Measurements from ENCODE around the gene PEAK1.
A peak's percentile ranks its signal among the peaks of the same experiment; 100 is the strongest.
"Not testable (repeated sequence)": the region's sequence is repeated elsewhere in the genome, so short reads cannot be mapped to it uniquely, and the experiment has no call there.

PEAK1 gene

GRCh38 chr15:77425104-77425503 is 5.2 kb upstream of the PEAK1 start:
- DNase-seq, result no peak

- no peak for DNase-seq
These were observed 1.4 kb upstream of the PEAK1 start for GRCh38 chr15:77421370-77421700.

GRCh38 chr15:77420610-77421369 is 886 bp upstream of the PEAK1 start, which contains the start of gene HMG20A:
Gene HMG20A (plus strand): TSS chr15:77420888. CDS start chr15:77458408, 37,520 bp downstream.
- peak; percentile 56 for DNase-seq

DNA sequence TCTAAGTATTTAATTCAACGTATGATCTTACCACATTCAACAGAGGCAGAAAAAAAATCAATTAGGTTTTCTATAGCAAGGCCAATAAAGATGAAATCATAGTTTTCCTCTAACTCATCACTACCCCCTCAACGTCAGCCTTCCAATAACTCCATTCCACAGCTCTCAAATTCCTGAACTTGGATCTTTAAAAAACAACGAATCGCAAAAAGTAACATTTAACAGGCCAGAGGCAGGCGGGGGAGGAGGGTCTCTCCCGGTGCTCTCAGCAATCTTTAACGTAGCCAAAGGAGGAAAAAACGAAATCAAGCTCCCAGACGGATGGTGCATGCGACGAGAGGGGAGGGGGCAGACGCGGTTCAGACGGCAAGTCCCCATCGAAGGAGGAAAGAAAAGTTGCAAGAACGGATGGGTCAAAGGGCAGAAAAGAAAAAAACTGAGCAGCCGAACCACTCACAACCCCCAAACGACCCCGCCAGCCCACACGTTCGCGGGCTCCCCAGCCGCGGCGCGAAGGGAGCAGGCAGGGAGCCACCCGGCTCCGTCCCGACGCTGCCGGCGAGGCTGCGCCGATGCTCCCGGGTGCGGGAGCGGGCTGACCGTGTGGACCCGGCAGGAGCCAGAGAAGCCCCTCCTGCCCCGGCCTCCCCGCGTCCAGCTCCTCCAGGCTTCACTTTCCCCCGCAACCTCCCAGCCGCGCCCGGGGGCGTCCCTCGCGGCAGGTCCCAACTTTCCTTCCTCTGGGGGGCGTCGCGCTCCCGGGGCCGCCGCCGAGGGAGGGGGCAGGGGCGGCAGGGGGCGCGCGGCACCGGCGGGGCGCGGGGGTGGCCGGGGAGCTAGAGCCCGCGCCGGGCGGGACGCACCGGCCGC is 703 bp downstream of the PEAK1 start:
- DNase-seq, result no peak

DNA sequence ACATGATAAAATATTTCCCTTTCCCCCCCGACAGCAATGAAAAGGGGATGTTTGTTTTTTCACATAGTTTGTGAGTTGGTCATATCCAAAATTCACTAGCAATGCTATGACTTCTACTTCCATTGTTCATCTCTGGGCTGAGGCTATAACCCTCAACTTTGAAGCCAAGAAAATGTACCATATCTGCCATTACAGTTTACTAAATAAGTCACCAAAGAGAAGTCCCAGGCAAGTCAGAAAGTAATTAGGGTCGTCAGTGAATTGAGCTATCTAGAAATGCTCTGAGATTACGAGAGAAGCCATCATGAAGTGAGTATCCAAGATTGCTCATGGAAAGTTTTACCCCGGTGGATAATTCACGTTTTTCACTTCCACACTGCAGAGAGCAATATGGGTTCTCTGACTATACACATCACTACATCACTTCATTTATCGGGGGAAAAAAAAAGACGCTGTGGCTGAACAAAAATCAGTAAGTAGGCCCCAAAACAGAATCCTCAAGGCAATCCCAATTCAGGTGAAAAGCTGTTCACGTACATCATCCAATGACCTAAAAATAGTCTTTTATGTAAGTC is 1.4 kb downstream of the PEAK1 start:
- DNase-seq, result no peak

DNA sequence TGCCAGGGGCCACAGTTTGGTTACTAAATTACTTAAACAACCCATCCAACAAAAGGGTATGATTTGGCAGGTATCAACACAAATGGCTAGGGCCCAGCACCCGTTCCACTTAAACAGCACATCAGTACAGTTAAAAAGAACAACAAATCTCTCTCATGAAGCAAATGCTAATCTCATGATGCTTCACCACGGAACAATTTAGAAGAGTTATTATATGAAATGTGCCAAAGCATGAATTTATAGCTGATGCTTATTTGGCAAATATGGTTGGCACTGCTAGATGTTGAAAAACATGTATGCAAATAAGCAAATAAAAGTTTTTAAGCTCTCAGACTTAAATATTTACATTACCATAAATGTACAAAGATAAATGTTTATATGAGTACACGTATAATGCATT is 2.3 kb downstream of the PEAK1 start:
- DNase-seq, result no peak

GRCh38 chr15:77416954-77417353 is 3.0 kb downstream of the PEAK1 start:
- no peak for DNase-seq

DNA sequence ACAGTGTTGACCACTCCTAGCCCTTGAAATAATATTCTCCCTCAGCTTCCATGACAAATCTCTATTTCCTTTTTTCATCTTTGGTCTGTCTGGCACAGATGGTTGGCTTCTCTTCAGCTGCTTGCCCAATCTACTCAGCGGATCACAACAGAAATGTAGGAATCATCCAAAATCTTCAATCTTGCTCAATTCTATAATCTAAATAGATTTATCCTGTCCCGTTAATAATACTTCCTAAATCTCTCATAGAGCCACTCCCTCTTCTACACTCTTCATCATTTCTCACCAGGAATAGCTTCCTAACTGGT is 3.8 kb downstream of the PEAK1 start:
- no peak for DNase-seq

- DNase-seq, result no peak
These were observed 4.3 kb downstream of the PEAK1 start for GRCh38 chr15:77415450-77416147.

GRCh38 chr15:77414789-77415442 is 5.0 kb downstream of the PEAK1 start:
- no peak for DNase-seq

- DNase-seq, result no peak
These were observed 6.1 kb downstream of the PEAK1 start for GRCh38 chr15:77413699-77414349.

GRCh38 chr15:77412972-77413698 is 6.8 kb downstream of the PEAK1 start:
- DNase-seq, result no peak

DNA sequence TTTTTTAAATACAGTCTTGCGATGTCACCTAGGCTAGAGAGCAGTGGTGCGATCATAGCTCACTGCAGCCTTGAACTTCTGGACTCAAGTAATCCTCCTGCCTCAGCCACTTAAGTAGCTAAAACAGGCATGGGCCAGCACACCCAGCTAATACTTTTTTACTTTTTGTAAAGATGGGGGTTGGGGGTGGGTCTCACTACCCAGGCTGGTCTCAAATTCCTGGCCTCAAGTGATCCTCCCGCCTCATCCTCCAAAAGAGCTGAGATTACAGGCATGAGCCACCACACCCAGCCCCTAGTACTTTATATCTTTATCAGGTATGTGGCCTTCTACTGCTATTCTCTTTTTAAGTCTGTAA is 8.3 kb downstream of the PEAK1 start:
- no peak for DNase-seq

DNA sequence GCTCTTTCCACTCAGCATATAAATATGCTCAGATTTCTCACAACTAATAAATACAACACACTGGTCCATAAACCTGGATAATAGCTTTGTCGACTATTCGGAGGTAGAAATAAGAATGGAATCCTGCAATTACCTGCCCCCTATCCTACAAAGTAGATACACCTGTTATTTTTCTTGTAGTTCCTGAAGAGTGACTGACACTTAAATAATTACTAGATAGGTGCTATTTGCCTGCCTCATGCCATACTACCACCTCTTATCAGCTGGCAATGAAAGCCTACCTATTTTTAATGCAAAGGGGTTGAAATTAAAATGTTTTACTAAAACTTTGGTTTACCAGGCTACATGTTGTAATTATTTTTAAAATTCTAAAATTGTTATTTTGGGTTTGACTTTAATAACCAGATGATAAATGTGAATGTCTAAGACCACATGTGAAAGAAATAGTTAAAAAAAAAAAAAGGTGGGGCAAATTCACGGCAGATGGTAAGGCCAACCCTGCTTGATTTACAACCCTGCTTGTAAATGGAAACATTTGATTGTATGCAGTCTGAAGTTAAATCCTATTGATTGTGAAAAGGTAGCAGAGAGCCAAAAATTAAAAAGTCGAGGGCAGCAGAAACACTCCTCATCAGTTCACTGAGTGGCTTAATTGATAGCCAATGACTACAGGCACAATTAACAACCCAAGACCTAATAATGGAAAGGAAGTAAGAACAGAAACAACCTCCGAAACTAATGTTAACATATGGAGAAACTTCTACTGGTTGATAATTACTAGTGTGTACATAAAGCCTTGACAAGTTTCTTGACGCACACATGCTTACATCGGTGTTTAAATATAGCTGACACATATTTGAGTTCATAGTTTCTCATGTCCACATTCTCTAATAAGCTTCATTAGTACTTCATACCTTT is 8.9 kb downstream of the PEAK1 start:
- DNase-seq, result peak; percentile 16

- DNase-seq, result not testable (repeated sequence)
These were observed 9.8 kb downstream of the PEAK1 start for GRCh38 chr15:77410157-77410500.

GRCh38 chr15:77409259-77410156 is 10.4 kb downstream of the PEAK1 start:
- DNase-seq, result no peak

DNA sequence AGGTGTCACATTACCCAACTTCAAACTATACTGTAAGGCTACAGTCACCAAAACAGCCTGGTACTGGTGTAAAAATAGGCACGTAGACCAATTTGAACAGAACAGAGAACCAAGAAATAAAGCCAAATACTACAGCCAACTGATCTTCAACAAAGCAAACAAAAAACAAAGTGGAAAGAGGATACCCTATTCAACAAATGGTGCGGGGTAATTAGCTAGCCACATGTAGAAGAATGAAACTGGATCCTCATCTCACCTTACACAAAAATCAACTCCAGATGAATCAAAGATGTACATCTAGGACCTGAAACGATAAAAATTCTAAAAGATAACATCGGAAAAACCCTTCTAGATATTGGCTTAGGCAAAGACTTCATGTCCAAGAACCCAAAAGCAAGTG is 13.1 kb downstream of the PEAK1 start:
- DNase-seq, result no peak

GRCh38 chr15:77406173-77406759 is 13.6 kb downstream of the PEAK1 start:
- not testable (repeated sequence) for DNase-seq

- no peak for DNase-seq
These were observed 17.0 kb downstream of the PEAK1 start for GRCh38 chr15:77402740-77403379.

Data from NCI-H1105 (cell line).